Peyer's patch (tissue), 4 donors: ENCODE results near the gene HRH4.

ENCODE experiments used
- CTCF ChIP-seq, 6 experiments: fragments of 450-650 bp in 4 of 6; fragments of 200-600 bp in 2 of 6; sonication (generic) in 1 of 6; IDR thresholded peaks; one replicate each; pipeline ENCODE4 v1.5.1; 2017 to 2019; ENCODE audit warnings: antibody characterized with exemption in 6 of 6, mild to moderate bottlenecking in 3 of 6, moderate library complexity in 1 of 6
- POLR2A ChIP-seq, 2 donors: fragments of 450-650 bp; IDR thresholded peaks; one replicate each; pipeline ENCODE4 v1.5.1; 2017; ENCODE audit warnings: antibody characterized with exemption in 2 of 2, mild to moderate bottlenecking in 2 of 2, moderate library complexity in 2 of 2

- TF ChIP-seq CTCF (IDR thresholded peaks at IDR 0.05) (no peak), POLR2A (IDR thresholded peaks at IDR 0.05) (no peak)
These were observed 36.8 kb downstream of the HRH4 start for GRCh38 chr18:24497031-24497754.
